NCI-H1436 treated with DMSO at 0.1 percent for 48 hours (cell line): Measurements from ENCODE around the gene KLHL42.
"Not testable (repeated sequence)": the region's sequence is repeated elsewhere in the genome, so short reads cannot be mapped to it uniquely, and the experiment has no call there.

ENCODE experiments used
- DNase-seq: peaks from one replicate; lab custom pipeline; 2025; lab: John Stamatoyannopoulos, UW

KLHL42 gene

GRCh38 chr12:27817766-27818165 is 37.7 kb downstream of the KLHL42 start:
- DNase-seq = no peak

GRCh38 chr12:27818401-27818918 is 38.4 kb downstream of the KLHL42 start:
- DNase-seq = no peak

- DNase-seq = no peak
Measured at GRCh38 chr12:27820564-27820963, 40.5 kb downstream of the KLHL42 start.

GRCh38 chr12:27821259-27821973 is 41.4 kb downstream of the KLHL42 start:
- DNase-seq = no peak

GRCh38 chr12:27822076-27822712 is 42.2 kb downstream of the KLHL42 start:
- DNase-seq = no peak

- DNase-seq = no peak
Measured at GRCh38 chr12:27823038-27823437, 43.0 kb downstream of the KLHL42 start.

GRCh38 chr12:27824126-27824842 is 44.3 kb downstream of the KLHL42 start:
- DNase-seq = no peak

GRCh38 chr12:27826076-27826475 is 46.0 kb downstream of the KLHL42 start:
- no peak for DNase-seq

GRCh38 chr12:27828196-27828595 is 48.2 kb downstream of the KLHL42 start:
- DNase-seq = no peak

- no peak for DNase-seq
Measured at GRCh38 chr12:27838543-27839185, 58.6 kb downstream of the KLHL42 start.

- no peak for DNase-seq
Measured at GRCh38 chr12:27840229-27840999, 60.4 kb downstream of the KLHL42 start.

- DNase-seq = no peak
Measured at GRCh38 chr12:27841392-27841882, 61.4 kb downstream of the KLHL42 start.

GRCh38 chr12:27843714-27844245 is 63.7 kb downstream of the KLHL42 start:
- no peak for DNase-seq

GRCh38 chr12:27844366-27845090 is 64.5 kb downstream of the KLHL42 start:
- no peak for DNase-seq

GRCh38 chr12:27845187-27845586 is 65.2 kb downstream of the KLHL42 start:
- DNase-seq = no peak

GRCh38 chr12:27845706-27846105 is 65.7 kb downstream of the KLHL42 start:
- DNase-seq = not testable (repeated sequence)

- DNase-seq = not testable (repeated sequence)
Measured at GRCh38 chr12:27847293-27847692, 67.3 kb downstream of the KLHL42 start.

- DNase-seq = no peak
Measured at GRCh38 chr12:27851311-27851710, 71.3 kb downstream of the KLHL42 start.

GRCh38 chr12:27852117-27852516 is 72.1 kb downstream of the KLHL42 start:
- DNase-seq = no peak
